NB4 (cell line): ENCODE results near the gene CLEC16A.

Source experiments
- DNase-seq: peaks from one replicate; pipeline ENCODE4 v3.0.0; 2010; ENCODE audit warnings: low read depth
- H3K4me3 ChIP-seq: one replicate; pipeline ENCODE4 v1.5.1; 2011; ENCODE audit warnings: mild to moderate bottlenecking, low read depth, low read length, moderate library complexity
- MYC ChIP-seq: IDR thresholded peaks from 2 replicates; pipeline ENCODE4 v1.6.1; 2011; ENCODE audit warnings: low read depth, low read length
- POLR2A ChIP-seq: IDR thresholded peaks from 2 replicates; pipeline ENCODE4 v1.6.1; 2011; ENCODE audit warnings: mild to moderate bottlenecking; ENCODE audit not compliant: insufficient read length; ENCODE audit errors: extremely low read depth
- TF ChIP-seq, protein P1 (sequence below): IDR thresholded peaks from 2 replicates; pipeline ENCODE4 v1.6.1; 2011; ENCODE audit warnings: low read depth, low read length
- TF ChIP-seq, protein P2 (sequence below): IDR thresholded peaks from one replicate; pipeline ENCODE4 v1.5.1; 2012; ENCODE audit warnings: low read depth, low read length

CLEC16A gene

DNA sequence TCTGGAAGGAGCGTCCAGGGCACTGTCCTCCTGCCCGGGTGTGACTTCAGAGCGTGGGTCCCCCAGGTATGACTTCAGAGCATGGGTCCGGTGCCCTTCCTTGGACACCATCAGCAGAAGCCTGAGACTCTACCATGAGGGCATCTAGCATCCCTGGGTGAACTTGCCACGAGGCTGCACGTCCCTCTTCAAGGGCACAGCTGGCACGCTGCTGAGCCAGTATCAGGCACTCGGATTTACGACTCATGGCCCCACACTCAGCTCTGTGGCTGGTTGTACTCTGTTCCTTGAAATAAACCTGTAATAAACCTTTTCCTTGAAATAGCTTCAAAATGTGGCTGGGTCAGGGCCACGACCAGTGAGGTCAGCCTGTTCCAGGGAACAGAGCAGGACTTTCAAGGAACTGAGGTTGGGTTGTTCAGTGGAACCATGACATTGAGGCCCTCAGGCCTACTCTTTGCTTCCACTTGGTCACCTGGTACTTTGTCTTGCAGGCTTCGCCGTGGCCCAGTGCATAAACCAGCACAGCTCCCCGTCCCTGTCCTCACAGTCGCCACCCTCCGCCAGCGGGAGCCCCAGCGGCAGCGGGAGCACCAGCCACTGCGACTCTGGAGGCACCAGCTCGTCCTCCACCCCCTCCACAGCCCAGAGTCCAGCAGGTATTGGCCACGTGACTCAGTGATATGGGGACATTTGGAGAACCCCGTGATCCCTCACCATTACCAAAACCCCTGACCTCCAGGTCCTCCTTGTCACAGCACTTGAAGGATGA is 221.7 kb downstream of the CLEC16A start:
- TF ChIP-seq, protein P1, sequence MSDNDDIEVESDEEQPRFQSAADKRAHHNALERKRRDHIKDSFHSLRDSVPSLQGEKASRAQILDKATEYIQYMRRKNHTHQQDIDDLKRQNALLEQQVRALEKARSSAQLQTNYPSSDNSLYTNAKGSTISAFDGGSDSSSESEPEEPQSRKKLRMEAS: no peak
- TF ChIP-seq MYC: no peak
- TF ChIP-seq, protein P2, sequence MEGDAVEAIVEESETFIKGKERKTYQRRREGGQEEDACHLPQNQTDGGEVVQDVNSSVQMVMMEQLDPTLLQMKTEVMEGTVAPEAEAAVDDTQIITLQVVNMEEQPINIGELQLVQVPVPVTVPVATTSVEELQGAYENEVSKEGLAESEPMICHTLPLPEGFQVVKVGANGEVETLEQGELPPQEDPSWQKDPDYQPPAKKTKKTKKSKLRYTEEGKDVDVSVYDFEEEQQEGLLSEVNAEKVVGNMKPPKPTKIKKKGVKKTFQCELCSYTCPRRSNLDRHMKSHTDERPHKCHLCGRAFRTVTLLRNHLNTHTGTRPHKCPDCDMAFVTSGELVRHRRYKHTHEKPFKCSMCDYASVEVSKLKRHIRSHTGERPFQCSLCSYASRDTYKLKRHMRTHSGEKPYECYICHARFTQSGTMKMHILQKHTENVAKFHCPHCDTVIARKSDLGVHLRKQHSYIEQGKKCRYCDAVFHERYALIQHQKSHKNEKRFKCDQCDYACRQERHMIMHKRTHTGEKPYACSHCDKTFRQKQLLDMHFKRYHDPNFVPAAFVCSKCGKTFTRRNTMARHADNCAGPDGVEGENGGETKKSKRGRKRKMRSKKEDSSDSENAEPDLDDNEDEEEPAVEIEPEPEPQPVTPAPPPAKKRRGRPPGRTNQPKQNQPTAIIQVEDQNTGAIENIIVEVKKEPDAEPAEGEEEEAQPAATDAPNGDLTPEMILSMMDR: no peak
- no peak for TF ChIP-seq POLR2A
- no peak for DNase-seq
- no peak overlapping the region for H3K4me3 ChIP-seq

DNA sequence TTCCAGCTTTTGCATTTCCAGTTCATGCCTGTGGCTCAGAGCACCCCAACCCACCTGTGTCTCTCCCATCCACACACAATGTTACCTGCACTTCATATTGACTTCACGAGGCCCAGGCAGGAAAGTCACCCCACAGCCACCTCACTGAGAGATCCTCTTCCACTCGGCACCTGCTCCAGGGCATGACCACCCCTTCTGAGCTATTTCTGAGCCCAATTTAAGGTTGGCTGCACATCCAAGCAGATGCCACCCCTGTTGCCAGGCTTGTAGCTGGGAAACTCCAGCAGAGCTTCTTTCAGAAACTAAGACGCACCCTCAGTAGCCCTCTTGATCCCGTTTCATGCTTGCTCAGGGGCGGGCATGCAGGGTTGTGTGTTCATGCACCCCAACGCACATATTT is 223.2 kb downstream of the CLEC16A start:
- DNase-seq: no peak
- TF ChIP-seq, protein P2: no peak

DNA sequence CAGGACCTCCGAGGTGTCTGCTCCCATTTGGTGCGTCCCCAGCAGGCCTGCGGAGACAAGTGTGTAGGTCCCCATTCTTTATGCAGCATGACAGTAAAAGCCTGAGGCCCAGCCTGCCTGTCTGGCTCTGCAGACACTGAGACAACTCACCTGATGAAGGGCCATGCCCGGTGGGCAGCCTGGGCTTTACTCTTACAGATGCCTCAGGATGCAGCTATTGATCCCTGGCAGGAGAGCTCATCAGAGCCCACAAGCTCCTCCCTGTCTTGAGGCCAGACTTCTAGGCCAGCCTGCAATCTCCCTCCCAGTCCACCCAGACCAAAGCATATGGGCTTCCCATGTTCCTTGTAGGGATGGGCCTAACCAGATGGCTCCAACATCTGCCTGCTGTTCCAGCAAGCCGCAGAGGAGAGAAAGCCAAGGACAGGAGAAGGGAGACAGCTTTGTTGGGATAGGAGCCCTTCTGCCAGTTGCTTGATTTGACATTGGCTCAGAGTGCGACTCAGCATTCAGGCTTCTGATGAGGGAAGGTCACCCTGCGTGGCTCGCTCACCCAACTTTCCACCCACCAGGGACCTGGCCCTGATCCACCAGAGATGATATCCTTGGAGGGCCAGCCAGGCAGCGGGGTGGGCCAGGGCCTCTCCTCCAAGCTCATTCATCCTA is 224.2 kb downstream of the CLEC16A start:
- TF ChIP-seq POLR2A (no peak), MYC (no peak)
- TF ChIP-seq, protein P2: no peak
- TF ChIP-seq, protein P1: no peak
- DNase-seq: no peak
- no peak overlapping the region for H3K4me3 ChIP-seq

More for the DNA sequence above, 223.2 kb downstream of the CLEC16A start:
- H3K4me3 ChIP-seq: no peak overlapping the region

DNA sequence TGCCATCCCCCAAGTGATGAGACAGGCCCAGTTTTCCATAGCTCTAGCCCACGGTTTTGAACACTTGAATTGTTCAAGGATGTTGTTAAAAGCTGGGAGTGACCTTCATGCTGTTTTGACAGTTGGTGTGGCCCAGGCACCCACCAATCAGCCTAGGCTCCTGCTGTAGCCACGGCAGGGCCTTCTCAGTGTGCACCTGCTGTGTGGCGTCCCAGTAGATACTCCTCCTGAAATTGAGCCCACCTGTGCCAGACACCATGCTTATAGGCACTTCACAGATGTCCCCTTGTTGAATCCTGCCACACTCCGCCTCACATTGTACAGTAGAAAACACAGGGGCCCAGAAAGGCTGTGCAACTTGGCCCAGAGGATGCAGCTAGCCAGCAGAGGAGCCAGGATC is 225.3 kb downstream of the CLEC16A start:
- no peak for DNase-seq
- no peak overlapping the region for H3K4me3 ChIP-seq
- no peak for TF ChIP-seq POLR2A
- TF ChIP-seq, protein P2: no peak
- TF ChIP-seq MYC: no peak
- TF ChIP-seq, protein P1: no peak

DNA sequence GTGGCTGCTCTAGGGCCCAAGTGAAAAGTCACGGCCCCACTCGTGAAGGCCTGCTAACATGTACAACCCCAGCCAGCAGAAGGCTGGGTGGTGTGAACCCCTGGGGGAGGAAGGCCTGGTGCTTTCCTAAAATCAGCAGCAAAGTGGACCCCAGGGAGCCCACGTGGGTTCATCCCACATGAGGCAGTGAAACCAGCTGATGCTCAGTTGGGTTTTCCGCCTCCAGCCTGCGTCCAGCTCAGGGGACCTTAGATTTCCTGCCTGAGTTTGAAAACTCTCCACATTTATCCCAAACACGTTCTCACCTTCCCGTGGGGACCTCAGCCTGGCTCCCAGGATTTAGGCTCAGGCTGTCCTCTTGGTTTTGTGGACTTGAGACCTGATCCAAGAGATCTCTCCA is 225.8 kb downstream of the CLEC16A start:
- H3K4me3 ChIP-seq: no peak overlapping the region
- DNase-seq: no peak
- TF ChIP-seq MYC (no peak), POLR2A (no peak)
- TF ChIP-seq, protein P2: no peak
- TF ChIP-seq, protein P1: no peak
